Neural progenitor cell (in vitro differentiated cells): ENCODE data around the gene LTC4S. TPM values are rescaled to one million over a fixed set of nuclear protein-coding genes. Genes with fewer than 3 reads are reported as not detected.

Experiments
- DNase-seq: peaks from one replicate; pipeline ENCODE4 v3.0.0-alpha.2; 2016; ENCODE audit warnings: low spot score
- H2AFZ ChIP-seq: fragments of 200-600 bp; sonication (generic); replicated peaks from 2 replicates; pipeline ENCODE4 v1.6.1; 2016; ENCODE audit warnings: antibody characterized with exemption
- H3F3A ChIP-seq: fragments of 200-600 bp; sonication (generic); 2 replicates; pipeline ENCODE4 v1.6.1; 2016; ENCODE audit warnings: antibody characterized with exemption, low read depth
- H3K27ac ChIP-seq: fragments of 200-600 bp; sonication (generic); 2 replicates; pipeline ENCODE4 v1.5.1; 2016; ENCODE audit warnings: mild to moderate bottlenecking
- H3K27me3 ChIP-seq: fragments of 200-600 bp; sonication (generic); 2 replicates; pipeline ENCODE4 v1.6.1; 2016; ENCODE audit warnings: mild to moderate bottlenecking, moderate library complexity
- H3K36me3 ChIP-seq: fragments of 200-600 bp; sonication (generic); 2 replicates; pipeline ENCODE4 v1.5.1; 2016
- H3K4me1 ChIP-seq: fragments of 200-600 bp; sonication (generic); 2 replicates; pipeline ENCODE4 v1.6.1; 2016; ENCODE audit warnings: mixed run types
- H3K4me2 ChIP-seq: fragments of 200-600 bp; sonication (generic); 2 replicates; pipeline ENCODE4 v1.6.1; 2016
- H3K4me3 ChIP-seq: fragments of 200-600 bp; sonication (generic); 2 replicates; pipeline ENCODE4 v1.5.1; 2016
- H3K79me2 ChIP-seq: fragments of 200-600 bp; sonication (generic); 2 replicates; pipeline ENCODE4 v1.6.1; 2016; ENCODE audit warnings: low read depth
- H3K9ac ChIP-seq: fragments of 200-600 bp; sonication (generic); 2 replicates; pipeline ENCODE4 v1.6.1; 2016
- H3K9me3 ChIP-seq: fragments of 200-600 bp; sonication (generic); 2 replicates; pipeline ENCODE4 v1.5.1; 2016; ENCODE audit warnings: low read depth
- H4K20me1 ChIP-seq: fragments of 200-600 bp; sonication (generic); 2 replicates; pipeline ENCODE4 v1.6.1; 2016; ENCODE audit warnings: low read depth
- H3K27ac Mint-ChIP-seq: 3 replicates; pipeline ENCODE4 v1.8.0; 2021; ENCODE audit warnings: mixed read lengths
- H3K27me3 Mint-ChIP-seq: 2 replicates; pipeline ENCODE4 v1.8.0; 2022; ENCODE audit warnings: low read depth, mild to moderate bottlenecking, inconsistent platforms, moderate library complexity, mixed read lengths; ENCODE audit not compliant: insufficient read depth
- H3K36me3 Mint-ChIP-seq: 3 replicates; pipeline ENCODE4 v1.8.0; 2021; ENCODE audit warnings: mixed read lengths
- H3K4me1 Mint-ChIP-seq: 3 replicates; pipeline ENCODE4 v1.8.0; 2021; ENCODE audit warnings: mixed read lengths
- H3K4me3 Mint-ChIP-seq: 3 replicates; pipeline ENCODE4 v1.8.0; 2021; ENCODE audit warnings: mild to moderate bottlenecking, moderate library complexity, mixed read lengths
- H3K9me3 Mint-ChIP-seq: 3 replicates; pipeline ENCODE4 v1.8.0; 2020; ENCODE audit warnings: mixed read lengths
- EZH2 ChIP-seq: fragments of 200-600 bp; sonication (generic); IDR thresholded peaks from 2 replicates; pipeline ENCODE4 v1.6.1; 2017; ENCODE audit warnings: antibody characterized with exemption, mild to moderate bottlenecking, moderate library complexity
- EZH2phosphoT487 ChIP-seq: fragments of 200-600 bp; sonication (generic); IDR thresholded peaks from 2 replicates; pipeline ENCODE4 v1.6.1; 2017; ENCODE audit warnings: antibody characterized with exemption
- total RNA-seq: library from RNA; depleted of rRNA; stranded (reverse); fragments of >200 nt; gene quantifications from 2 replicates; pipeline ENCODE4 v1.2.3, GENCODE V29; 2015; ENCODE audit warnings: low replicate concordance
- TF ChIP-seq, protein P1 (sequence below): fragments of 200-600 bp; sonication (generic); IDR thresholded peaks from 2 replicates; pipeline ENCODE4 v1.5.1; 2017; ENCODE audit warnings: antibody characterized with exemption, mild to moderate bottlenecking

LTC4S gene
- total RNA-seq, 1 donor from 2014 or later, result not detected

- TF ChIP-seq EZH2phosphoT487, result no peak
- no peak for TF ChIP-seq EZH2
- TF ChIP-seq, protein P1, sequence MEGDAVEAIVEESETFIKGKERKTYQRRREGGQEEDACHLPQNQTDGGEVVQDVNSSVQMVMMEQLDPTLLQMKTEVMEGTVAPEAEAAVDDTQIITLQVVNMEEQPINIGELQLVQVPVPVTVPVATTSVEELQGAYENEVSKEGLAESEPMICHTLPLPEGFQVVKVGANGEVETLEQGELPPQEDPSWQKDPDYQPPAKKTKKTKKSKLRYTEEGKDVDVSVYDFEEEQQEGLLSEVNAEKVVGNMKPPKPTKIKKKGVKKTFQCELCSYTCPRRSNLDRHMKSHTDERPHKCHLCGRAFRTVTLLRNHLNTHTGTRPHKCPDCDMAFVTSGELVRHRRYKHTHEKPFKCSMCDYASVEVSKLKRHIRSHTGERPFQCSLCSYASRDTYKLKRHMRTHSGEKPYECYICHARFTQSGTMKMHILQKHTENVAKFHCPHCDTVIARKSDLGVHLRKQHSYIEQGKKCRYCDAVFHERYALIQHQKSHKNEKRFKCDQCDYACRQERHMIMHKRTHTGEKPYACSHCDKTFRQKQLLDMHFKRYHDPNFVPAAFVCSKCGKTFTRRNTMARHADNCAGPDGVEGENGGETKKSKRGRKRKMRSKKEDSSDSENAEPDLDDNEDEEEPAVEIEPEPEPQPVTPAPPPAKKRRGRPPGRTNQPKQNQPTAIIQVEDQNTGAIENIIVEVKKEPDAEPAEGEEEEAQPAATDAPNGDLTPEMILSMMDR, result no peak
- Histone ChIP-seq H3K4me3 (no peak overlapping the region), H3K36me3 (peaks cover 9% of the 10 kb centered on the region), H3K27ac (no peak overlapping the region), H2AFZ (no peak overlapping the region), H3K27me3 (no peaks in the 10 kb centered on the region), H3K9me3 (no peaks in the 10 kb centered on the region), H3K4me2 (no peak overlapping the region), H3K79me2 (no peaks in the 10 kb centered on the region), H3K4me1 (no peaks in the 10 kb centered on the region), H3K9ac (no peak overlapping the region), H3F3A (no peaks in the 10 kb centered on the region), H4K20me1 (peaks cover 5% of the 10 kb centered on the region)
- no peak for DNase-seq
- no peak overlapping the region for H3K4me3 Mint-ChIP-seq
- peaks cover 20% of the 10 kb centered on the region for H3K9me3 Mint-ChIP-seq
- H3K36me3 Mint-ChIP-seq, result peaks cover 66% of the 10 kb centered on the region
- H3K27ac Mint-ChIP-seq, result no peak overlapping the region
- no peaks in the 10 kb centered on the region for H3K4me1 Mint-ChIP-seq
- peaks cover 12% of the 10 kb centered on the region for H3K27me3 Mint-ChIP-seq
Measured at GRCh38 chr5:179832039-179832745, 38.4 kb downstream of the LTC4S start.

GRCh38 chr5:179833056-179833708 is 39.4 kb downstream of the LTC4S start:
- Mint-ChIP-seq H3K27ac (peak overlapping the region; percentile 66), H3K36me3 (peaks cover 63% of the 10 kb centered on the region), H3K4me3 (no peak overlapping the region), H3K4me1 (no peaks in the 10 kb centered on the region), H3K9me3 (peaks cover 20% of the 10 kb centered on the region), H3K27me3 (peaks cover 12% of the 10 kb centered on the region)
- Histone ChIP-seq H2AFZ (no peak overlapping the region), H3K79me2 (no peaks in the 10 kb centered on the region), H3K4me1 (no peaks in the 10 kb centered on the region), H3F3A (no peaks in the 10 kb centered on the region), H3K4me2 (no peak overlapping the region), H3K9me3 (no peaks in the 10 kb centered on the region), H3K27me3 (no peaks in the 10 kb centered on the region), H3K36me3 (peaks cover 11% of the 10 kb centered on the region), H4K20me1 (no peaks in the 10 kb centered on the region), H3K4me3 (no peak overlapping the region), H3K27ac (no peak overlapping the region), H3K9ac (no peak overlapping the region)
- no peak for DNase-seq
- TF ChIP-seq, protein P1, result no peak
- TF ChIP-seq EZH2phosphoT487 (no peak), EZH2 (no peak)

- no peak for DNase-seq
- Histone ChIP-seq H4K20me1 (no peaks in the 10 kb centered on the region), H3K9me3 (no peaks in the 10 kb centered on the region), H3K4me2 (no peak overlapping the region), H3K27me3 (no peaks in the 10 kb centered on the region), H2AFZ (no peak overlapping the region), H3K36me3 (peaks cover 11% of the 10 kb centered on the region), H3K9ac (no peak overlapping the region), H3K79me2 (no peaks in the 10 kb centered on the region), H3K27ac (no peak overlapping the region), H3K4me3 (no peak overlapping the region), H3F3A (no peaks in the 10 kb centered on the region), H3K4me1 (no peaks in the 10 kb centered on the region)
- Mint-ChIP-seq H3K27ac (no peak overlapping the region), H3K27me3 (peaks cover 12% of the 10 kb centered on the region), H3K4me1 (no peaks in the 10 kb centered on the region), H3K36me3 (peaks cover 59% of the 10 kb centered on the region), H3K4me3 (no peak overlapping the region), H3K9me3 (peaks cover 20% of the 10 kb centered on the region)
- TF ChIP-seq, protein P1, result no peak
- TF ChIP-seq EZH2, result no peak
- no peak for TF ChIP-seq EZH2phosphoT487
Measured at GRCh38 chr5:179833709-179834070, 39.9 kb downstream of the LTC4S start.
